ENCODE results near the gene EPM2A. TPM values are rescaled to one million over a fixed set of nuclear protein-coding genes. Genes with fewer than 3 reads are reported as not detected.

The EPM2A gene
- total and polyA plus RNA-seq, 2 donors (not counting 1 experiment from before 2014, with no cell fraction given), result 4.1 to 8.3 TPM

- H2AFZ ChIP-seq (ENCODE audit: low read length), result no peak overlapping the region
- no peak overlapping the region for H3K4me3 ChIP-seq (replicated peaks in 1 of 4; ENCODE audit: control extremely low read depth in 1 of 4, insufficient read depth in 1 of 4, low read depth in 3 of 4, low read length in 4 of 4)
- H3K4me1 ChIP-seq (ENCODE audit: control insufficient read depth, extremely low read depth, insufficient read depth, low read length), result no peaks in the 10 kb centered on the region
- no peaks in the 10 kb centered on the region for H3K36me3 ChIP-seq (ENCODE audit: control insufficient read depth, insufficient read depth, low read length)
- H3K9me3 ChIP-seq (ENCODE audit: control insufficient read depth, insufficient read depth, low read depth, low read length), result no peaks in the 10 kb centered on the region
- no peak for TF ChIP-seq EZH2 (IDR thresholded peaks at IDR 0.05; ENCODE audit: low read length, missing control alignments)
- no peak for TF ChIP-seq CTCF (conservative IDR thresholded peaks at IDR 0.05 in 1 of 2, IDR thresholded peaks at IDR 0.05 in 1 of 2; ENCODE audit: low read depth in 1 of 2, low read length in 2 of 2)
- DNase-seq (ENCODE audit: low read depth in 2 of 2), result no peak
- no peak overlapping the region for H3K4me2 ChIP-seq (ENCODE audit: extremely low read depth, insufficient read depth, low read length)
- H3K27ac ChIP-seq (ENCODE audit: insufficient read depth, low read length), result no peak overlapping the region
- H3K79me2 ChIP-seq (ENCODE audit: control insufficient read depth, insufficient read depth, low read length), result no peaks in the 10 kb centered on the region
- H4K20me1 ChIP-seq (ENCODE audit: control insufficient read depth, extremely low read depth, insufficient read depth, low read length), result no peaks in the 10 kb centered on the region
- H3K9ac ChIP-seq (ENCODE audit: insufficient read depth, low read length), result no peak overlapping the region
- H3K27me3 ChIP-seq (ENCODE audit: control insufficient read depth, insufficient read depth, low read length), result no peaks in the 10 kb centered on the region
These were observed 37.5 kb upstream of the EPM2A start for GRCh38 chr6:145772846-145773245.

DNA sequence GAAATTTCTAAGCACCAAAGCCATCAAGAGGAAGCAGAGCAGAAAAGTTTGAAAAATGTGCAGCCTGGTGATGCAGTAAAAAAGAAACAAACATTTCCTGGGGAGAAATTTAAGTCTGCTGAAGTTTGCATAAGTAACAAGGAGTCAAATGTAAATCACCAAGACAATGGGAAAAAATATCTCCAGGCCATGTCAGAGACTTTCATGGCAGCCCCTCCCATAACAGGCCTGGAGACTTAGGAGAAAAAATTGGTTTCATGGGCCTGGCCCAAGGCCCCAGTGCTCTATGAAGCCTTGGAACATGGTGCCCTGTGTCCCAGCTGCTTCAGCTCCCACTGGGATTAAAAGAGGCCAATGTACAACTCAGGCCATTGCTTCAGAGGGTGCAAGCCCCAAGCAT is 30.1 kb upstream of the EPM2A start:
- Histone ChIP-seq H3K9ac (ENCODE audit: insufficient read depth, low read length) (no peak overlapping the region), H3K4me2 (ENCODE audit: extremely low read depth, insufficient read depth, low read length) (no peak overlapping the region), H2AFZ (ENCODE audit: low read length) (no peak overlapping the region), H3K27me3 (ENCODE audit: control insufficient read depth, insufficient read depth, low read length) (no peaks in the 10 kb centered on the region), H3K4me1 (ENCODE audit: control insufficient read depth, extremely low read depth, insufficient read depth, low read length) (no peaks in the 10 kb centered on the region), H3K27ac (ENCODE audit: insufficient read depth, low read length) (no peak overlapping the region), H3K36me3 (ENCODE audit: control insufficient read depth, insufficient read depth, low read length) (no peaks in the 10 kb centered on the region), H4K20me1 (ENCODE audit: control insufficient read depth, extremely low read depth, insufficient read depth, low read length) (no peaks in the 10 kb centered on the region), H3K79me2 (ENCODE audit: control insufficient read depth, insufficient read depth, low read length) (no peaks in the 10 kb centered on the region), H3K9me3 (ENCODE audit: control insufficient read depth, insufficient read depth, low read depth, low read length) (no peaks in the 10 kb centered on the region), H3K4me3 (replicated peaks in 1 of 4; ENCODE audit: control extremely low read depth in 1 of 4, insufficient read depth in 1 of 4, low read depth in 3 of 4, low read length in 4 of 4) (no peak overlapping the region)
- TF ChIP-seq EZH2 (IDR thresholded peaks at IDR 0.05; ENCODE audit: low read length, missing control alignments), result no peak
- TF ChIP-seq CTCF (conservative IDR thresholded peaks at IDR 0.05 in 1 of 2, IDR thresholded peaks at IDR 0.05 in 1 of 2; ENCODE audit: low read depth in 1 of 2, low read length in 2 of 2), result no peak
- DNase-seq (ENCODE audit: low read depth in 2 of 2), result no peak

DNA sequence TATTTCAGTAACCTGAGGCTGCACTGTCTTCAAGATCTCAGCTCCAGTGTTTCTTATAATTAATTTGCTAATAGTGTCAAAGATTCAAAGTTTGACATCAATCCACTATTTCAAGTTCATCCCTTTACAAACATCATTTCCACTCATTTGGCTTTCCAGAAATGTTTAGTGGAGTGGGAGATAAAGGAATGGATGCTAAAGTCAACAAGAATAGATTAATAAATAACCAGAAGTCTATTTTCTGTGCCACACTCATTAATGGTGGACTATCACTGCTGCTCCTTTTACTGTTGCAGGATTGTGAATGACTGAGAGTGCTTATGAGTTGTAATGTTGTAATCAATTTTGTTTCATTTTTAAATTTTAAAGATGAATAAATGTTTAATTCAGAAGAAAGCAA is 28.4 kb upstream of the EPM2A start:
- Histone ChIP-seq H3K27ac (ENCODE audit: insufficient read depth, low read length) (no peak overlapping the region), H3K4me3 (replicated peaks in 1 of 4; ENCODE audit: control extremely low read depth in 1 of 4, insufficient read depth in 1 of 4, low read depth in 3 of 4, low read length in 4 of 4) (no peak overlapping the region), H3K79me2 (ENCODE audit: control insufficient read depth, insufficient read depth, low read length) (no peaks in the 10 kb centered on the region), H3K27me3 (ENCODE audit: control insufficient read depth, insufficient read depth, low read length) (no peaks in the 10 kb centered on the region), H2AFZ (ENCODE audit: low read length) (no peak overlapping the region), H3K9ac (ENCODE audit: insufficient read depth, low read length) (no peak overlapping the region), H3K9me3 (ENCODE audit: control insufficient read depth, insufficient read depth, low read depth, low read length) (no peaks in the 10 kb centered on the region), H3K36me3 (ENCODE audit: control insufficient read depth, insufficient read depth, low read length) (no peaks in the 10 kb centered on the region), H3K4me2 (ENCODE audit: extremely low read depth, insufficient read depth, low read length) (no peak overlapping the region), H4K20me1 (ENCODE audit: control insufficient read depth, extremely low read depth, insufficient read depth, low read length) (no peaks in the 10 kb centered on the region), H3K4me1 (ENCODE audit: control insufficient read depth, extremely low read depth, insufficient read depth, low read length) (no peaks in the 10 kb centered on the region)
- no peak for TF ChIP-seq CTCF (conservative IDR thresholded peaks at IDR 0.05 in 1 of 2, IDR thresholded peaks at IDR 0.05 in 1 of 2; ENCODE audit: low read depth in 1 of 2, low read length in 2 of 2)
- no peak for TF ChIP-seq EZH2 (IDR thresholded peaks at IDR 0.05; ENCODE audit: low read length, missing control alignments)
- no peak for DNase-seq (ENCODE audit: low read depth in 2 of 2)
